MM.1S (cell line): ENCODE data around the gene SYTL3.

Experiments used
- EZH2phosphoT487 ChIP-seq: fragments of 300-600 bp; sonication (generic); IDR thresholded peaks from 2 replicates; pipeline ENCODE4 v1.6.1; 2018; ENCODE audit warnings: antibody characterized with exemption, low read length
- TF ChIP-seq, protein P1 (sequence below): fragments of 300-600 bp; sonication (generic); IDR thresholded peaks from 2 replicates; pipeline ENCODE4 v1.5.1; 2016; ENCODE audit warnings: antibody characterized with exemption, low read length, mixed read lengths

DNA sequence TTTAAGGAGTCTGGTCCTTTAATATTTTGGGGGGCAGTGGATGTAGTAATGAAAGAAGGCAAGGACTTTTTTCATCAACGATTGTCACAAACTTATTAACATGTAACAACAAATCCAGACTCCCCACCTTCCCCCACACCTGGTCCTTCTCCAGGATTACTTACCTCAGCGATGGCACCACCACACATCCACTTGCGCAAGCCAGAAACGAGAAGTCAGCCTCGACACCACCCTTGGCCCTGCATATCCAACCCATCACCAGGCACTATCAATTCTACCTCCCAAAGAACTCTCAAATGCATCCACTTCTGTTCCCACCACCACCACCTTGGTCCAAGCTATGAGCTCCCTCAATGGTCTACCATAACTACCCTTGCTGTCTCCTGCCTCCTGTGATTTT, 162.8 kb downstream of the SYTL3 start:
- TF ChIP-seq EZH2phosphoT487 = no peak
- TF ChIP-seq, protein P1, sequence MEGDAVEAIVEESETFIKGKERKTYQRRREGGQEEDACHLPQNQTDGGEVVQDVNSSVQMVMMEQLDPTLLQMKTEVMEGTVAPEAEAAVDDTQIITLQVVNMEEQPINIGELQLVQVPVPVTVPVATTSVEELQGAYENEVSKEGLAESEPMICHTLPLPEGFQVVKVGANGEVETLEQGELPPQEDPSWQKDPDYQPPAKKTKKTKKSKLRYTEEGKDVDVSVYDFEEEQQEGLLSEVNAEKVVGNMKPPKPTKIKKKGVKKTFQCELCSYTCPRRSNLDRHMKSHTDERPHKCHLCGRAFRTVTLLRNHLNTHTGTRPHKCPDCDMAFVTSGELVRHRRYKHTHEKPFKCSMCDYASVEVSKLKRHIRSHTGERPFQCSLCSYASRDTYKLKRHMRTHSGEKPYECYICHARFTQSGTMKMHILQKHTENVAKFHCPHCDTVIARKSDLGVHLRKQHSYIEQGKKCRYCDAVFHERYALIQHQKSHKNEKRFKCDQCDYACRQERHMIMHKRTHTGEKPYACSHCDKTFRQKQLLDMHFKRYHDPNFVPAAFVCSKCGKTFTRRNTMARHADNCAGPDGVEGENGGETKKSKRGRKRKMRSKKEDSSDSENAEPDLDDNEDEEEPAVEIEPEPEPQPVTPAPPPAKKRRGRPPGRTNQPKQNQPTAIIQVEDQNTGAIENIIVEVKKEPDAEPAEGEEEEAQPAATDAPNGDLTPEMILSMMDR = no peak
